Suppressor macrophage treated with lipopolysaccharide for 4 hours (primary cell): ENCODE data around the gene THRB.

Experiments
- DNase-seq: peaks from one replicate; pipeline ENCODE4 v3.0.0-alpha.2; 2020

THRB gene

GRCh38 chr3:24069045-24069444 is 425.6 kb downstream of the THRB start:
- no peak for DNase-seq

DNA sequence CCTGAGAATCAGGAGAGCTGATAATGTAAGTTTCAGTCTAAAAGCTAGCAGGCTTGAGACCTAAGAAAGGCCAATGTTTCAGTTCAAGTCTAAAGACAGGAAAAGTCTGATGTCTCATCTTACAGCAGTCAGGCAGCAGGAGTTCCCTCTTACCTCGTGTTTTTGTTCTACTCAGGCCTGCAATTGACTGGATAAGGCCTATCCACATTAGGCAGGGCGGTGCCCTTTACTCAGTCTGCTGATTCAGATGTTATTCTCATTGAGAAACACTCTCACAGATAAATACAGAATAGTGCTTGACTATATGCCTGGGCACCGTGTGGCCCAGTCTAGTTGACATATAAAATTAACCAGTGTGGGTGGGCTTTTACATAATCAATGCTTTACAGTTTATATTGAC is 427.2 kb downstream of the THRB start:
- DNase-seq: peak; percentile 3
